H1 (cell line): ENCODE data around the gene TP63. TPM values are rescaled to one million over a fixed set of nuclear protein-coding genes. Genes with fewer than 3 reads are reported as not detected.

Experiments used
- CTCF ChIA-PET: fragments of 300-600 bp; sonication (Branson Sonifier 250); formaldehyde crosslinking; loops from one replicate; lab custom pipeline; 2021; ENCODE audit not compliant: partially characterized antibody; lab: Charles Lee
- POLR2A ChIA-PET: fragments of 300-600 bp; sonication (Branson Sonifier 250); formaldehyde crosslinking; loops from one replicate; lab custom pipeline; 2021; ENCODE audit warnings: inconsistent platforms; ENCODE audit not compliant: partially characterized antibody; lab: Charles Lee
- DNase-seq, 2 experiments: peaks; one replicate each; pipeline versions ENCODE4 v3.0.0 to v3.0.0-alpha.2; 2010 to 2022; ENCODE audit warnings: low spot score in 2 of 2, low read depth in 1 of 2, mixed read lengths in 1 of 2
- FAIRE-seq: peaks from 2 replicates; lab custom pipeline; 2011; peaks lifted over from hg19 to GRCh38; lab: Jason Lieb, UNC
- H2AFZ ChIP-seq: 2 replicates; pipeline ENCODE4 v1.8.1; 2012; ENCODE audit warnings: low read length, inconsistent platforms
- H2AK5ac ChIP-seq: 2 replicates; pipeline ENCODE4 v1.6.1; 2013; ENCODE audit warnings: low read depth, low read length
- H2BK120ac ChIP-seq: replicated peaks from 2 replicates; pipeline ENCODE3; 2013; ENCODE audit warnings: low read depth, low read length, inconsistent platforms
- H2BK12ac ChIP-seq: 2 replicates; pipeline ENCODE4 v1.6.1; 2013; ENCODE audit warnings: low read depth, low read length
- H2BK15ac ChIP-seq: 2 replicates; pipeline ENCODE4 v1.6.1; 2013; ENCODE audit warnings: low read length
- H2BK20ac ChIP-seq: 2 replicates; pipeline ENCODE4 v1.6.1; 2013; ENCODE audit warnings: low read length
- H2BK5ac ChIP-seq: 2 replicates; pipeline ENCODE4 v1.6.1; 2013; ENCODE audit warnings: low read depth, low read length
- H3K14ac ChIP-seq: 2 replicates; pipeline ENCODE4 v1.6.1; 2013; ENCODE audit warnings: inconsistent platforms; ENCODE audit not compliant: insufficient read length
- H3K18ac ChIP-seq: 2 replicates; pipeline ENCODE4 v1.6.1; 2013; ENCODE audit warnings: low read length; ENCODE audit errors: extremely low read depth
- H3K23ac ChIP-seq: 2 replicates; pipeline ENCODE4 v1.6.1; 2013; ENCODE audit warnings: inconsistent platforms; ENCODE audit not compliant: insufficient read length
- H3K23me2 ChIP-seq: 2 replicates; pipeline ENCODE4 v1.6.1; 2013; ENCODE audit warnings: low read depth, low read length
- H3K27ac ChIP-seq: 2 replicates; pipeline ENCODE4 v1.6.1; 2011; ENCODE audit warnings: low read depth, low read length, inconsistent platforms
- H3K27me3 ChIP-seq, 4 experiments: replicated peaks in 1 of 4; 1 replicate in 1 of 4; 2 replicates in 3 of 4; pipeline versions ENCODE4 v1.6.1 to v1.8.1; 2011 to 2013; ENCODE audit warnings: low read length in 3 of 4, mild to moderate bottlenecking in 3 of 4, inconsistent platforms in 2 of 4, mixed read lengths in 2 of 4, moderate library complexity in 1 of 4; ENCODE audit not compliant: control insufficient read depth in 3 of 4, insufficient read depth in 3 of 4; ENCODE audit errors: extremely low read depth in 1 of 4
- H3K36me3 ChIP-seq, 4 experiments: 2 replicates each; pipeline versions ENCODE4 v1.6.1 to v1.8.1; 2011 to 2013; ENCODE audit warnings: mild to moderate bottlenecking in 4 of 4, low read length in 3 of 4, moderate library complexity in 2 of 4, control low read depth in 1 of 4, inconsistent platforms in 1 of 4; ENCODE audit not compliant: insufficient read depth in 4 of 4, control insufficient read depth in 2 of 4
- H3K4ac ChIP-seq: replicated peaks from 2 replicates; pipeline ENCODE3; 2013; ENCODE audit warnings: low read length, low read depth, mixed read lengths, inconsistent platforms; ENCODE audit not compliant: insufficient read length
- H3K4me1 ChIP-seq, 4 experiments: replicated peaks in 1 of 4; 1 replicate in 1 of 4; 2 replicates in 3 of 4; pipeline versions ENCODE4 v1.6.1 to v1.8.1; 2011 to 2013; ENCODE audit warnings: low read length in 3 of 4, inconsistent platforms in 2 of 4, mixed read lengths in 1 of 4; ENCODE audit not compliant: insufficient read depth in 4 of 4, control insufficient read depth in 3 of 4
- H3K4me2 ChIP-seq, 2 experiments: 2 replicates each; pipeline versions ENCODE4 v1.6.1 to v1.8.1; 2011 to 2013; ENCODE audit warnings: low read depth in 2 of 2, low read length in 2 of 2, control low read depth in 1 of 2, inconsistent platforms in 1 of 2, mild to moderate bottlenecking in 1 of 2; ENCODE audit not compliant: insufficient read depth in 1 of 2
- H3K4me3 ChIP-seq, 4 experiments: fragments of 200-600, 300-600 bp in 1 of 4; sonication (generic), shearing (Covaris generic), sonication (Bioruptor Twin) in 1 of 4; 2 replicates each; pipeline versions ENCODE4 v1.5.1 to v1.8.1; 2011 to 2016; ENCODE audit warnings: low read length in 4 of 4, low read depth in 3 of 4, control low read depth in 2 of 4, inconsistent platforms in 2 of 4, mild to moderate bottlenecking in 2 of 4, mixed read lengths in 1 of 4, moderate library complexity in 1 of 4; ENCODE audit not compliant: insufficient read depth in 2 of 4; ENCODE audit errors: extremely low read depth in 1 of 4
- H3K56ac ChIP-seq: replicated peaks from 2 replicates; pipeline ENCODE3; 2013; ENCODE audit warnings: low read depth, mild to moderate bottlenecking, mixed read lengths, low read length, inconsistent platforms; ENCODE audit not compliant: insufficient read length
- H3K79me1 ChIP-seq: 2 replicates; pipeline ENCODE4 v1.6.1; 2013; ENCODE audit warnings: low read depth, low read length, control low read depth
- H3K79me2 ChIP-seq, 2 experiments: 2 replicates each; pipeline versions ENCODE4 v1.6.1 to v1.8.1; 2012 to 2013; ENCODE audit warnings: low read length in 2 of 2, mild to moderate bottlenecking in 2 of 2, inconsistent platforms in 1 of 2; ENCODE audit not compliant: insufficient read depth in 2 of 2, control insufficient read depth in 1 of 2
- H3K9ac ChIP-seq, 4 experiments: replicated peaks in 1 of 4; 1 replicate in 1 of 4; 2 replicates in 3 of 4; pipeline versions ENCODE4 v1.6.1 to v1.8.1; 2011 to 2013; ENCODE audit warnings: low read depth in 3 of 4, low read length in 3 of 4, control low read depth in 2 of 4, mild to moderate bottlenecking in 2 of 4, moderate library complexity in 2 of 4, inconsistent platforms in 1 of 4; ENCODE audit errors: extremely low read depth in 1 of 4
- H3K9me3 ChIP-seq, 2 experiments: 2 replicates each; pipeline versions ENCODE4 v1.6.1 to v1.8.1; 2012 to 2013; ENCODE audit warnings: mild to moderate bottlenecking in 2 of 2, moderate library complexity in 2 of 2, control low read depth in 1 of 2, inconsistent platforms in 1 of 2, low read depth in 1 of 2, low read length in 1 of 2, mixed read lengths in 1 of 2; ENCODE audit not compliant: insufficient read depth in 2 of 2
- H4K20me1 ChIP-seq, 2 experiments: replicated peaks in 1 of 2; 2 replicates each; pipeline versions ENCODE3 to v1.8.1; 2011 to 2013; ENCODE audit warnings: inconsistent platforms in 2 of 2, low read length in 2 of 2, mild to moderate bottlenecking in 1 of 2; ENCODE audit not compliant: insufficient read depth in 2 of 2, control insufficient read depth in 1 of 2
- H4K5ac ChIP-seq: 2 replicates; pipeline ENCODE4 v1.6.1; 2013; ENCODE audit warnings: low read length, low read depth, mixed read lengths, inconsistent platforms; ENCODE audit not compliant: insufficient read length
- H4K8ac ChIP-seq: 2 replicates; pipeline ENCODE4 v1.8.0; 2013; ENCODE audit warnings: mild to moderate bottlenecking, moderate library complexity, low read length, inconsistent platforms; ENCODE audit not compliant: insufficient read depth; ENCODE audit errors: extremely low read depth
- H4K91ac ChIP-seq: replicated peaks from 2 replicates; pipeline ENCODE3; 2013; ENCODE audit warnings: low read length, mixed read lengths, inconsistent platforms; ENCODE audit not compliant: insufficient read length
- ASH2L ChIP-seq: fragments of 200-600, 300-600 bp; sonication (generic); IDR thresholded peaks from one replicate; pipeline ENCODE4 v1.7.1; 2017; ENCODE audit warnings: low read length
- BCL11A ChIP-seq, 2 experiments: IDR thresholded peaks; one replicate each; pipeline ENCODE4 v1.6.1; 2011; ENCODE audit warnings: low read depth in 2 of 2, low read length in 2 of 2, mild to moderate bottlenecking in 2 of 2
- GTF2F1 ChIP-seq: IDR thresholded peaks from 2 replicates; pipeline ENCODE4 v1.6.1; 2012; ENCODE audit warnings: low read depth, low read length, improper control_type of control experiment, borderline replicate concordance
- KDM4A ChIP-seq: IDR thresholded peaks from one replicate; pipeline ENCODE4 v1.7.1; 2012; ENCODE audit warnings: low read depth, mild to moderate bottlenecking, moderate library complexity, low read length, inconsistent platforms; ENCODE audit not compliant: severe bottlenecking
- SAP30 ChIP-seq: fragments of 300-600 bp; sonication (generic); IDR thresholded peaks from 2 replicates; pipeline ENCODE4 v1.7.1; 2012; ENCODE audit warnings: low read length, moderate library complexity, mild to moderate bottlenecking, inconsistent platforms; ENCODE audit not compliant: insufficient read depth, insufficient replicate concordance
- SIN3A ChIP-seq, 2 experiments: IDR thresholded peaks in 1 of 2; conservative IDR thresholded peaks in 1 of 2; 2 replicates each; pipeline ENCODE4 v1.6.1; 2011 to 2012; ENCODE audit warnings: low read length in 2 of 2, improper control_type of control experiment in 1 of 2, low read depth in 1 of 2, mild to moderate bottlenecking in 1 of 2
- SIX5 ChIP-seq: IDR thresholded peaks from 2 replicates; pipeline ENCODE4 v1.6.1; 2011; ENCODE audit warnings: mild to moderate bottlenecking, low read depth, low read length
- SRF ChIP-seq: IDR thresholded peaks from 2 replicates; pipeline ENCODE4 v1.6.1; 2011; ENCODE audit warnings: mild to moderate bottlenecking, low read depth, low read length, moderate library complexity
- TCF12 ChIP-seq: IDR thresholded peaks from 2 replicates; pipeline ENCODE4 v1.6.1; 2011; ENCODE audit warnings: low read depth, mild to moderate bottlenecking, low read length
- WGBS, 2 experiments: shearing (Covaris generic) in 1 of 2; methylation state at CpG; one replicate each; pipeline versions ENCODE4 v1.1.6 to v1.1.7; 2013 to 2015; ENCODE audit warnings: low lambda C conversion rate in 2 of 2, mixed read lengths in 2 of 2, inconsistent platforms in 1 of 2, low coverage in 1 of 2, missing lambda C conversion rate in 1 of 2; ENCODE audit not compliant: insufficient replicate concordance in 2 of 2, insufficient coverage in 1 of 2, insufficient read length in 1 of 2; ENCODE audit errors: extremely low coverage in 1 of 2, missing lambda C conversion rate in 1 of 2; 5-methylcytosine and 5-hydroxymethylcytosine counted together
- polyA plus RNA-seq, 7 experiments: library from polyadenylated mRNA; depleted of rRNA in 3 of 7; stranded (reverse) in 5 of 7; unstranded in 2 of 7; fragments of >200 nt in 5 of 7; fragments of 200-250 nt in 2 of 7; gene quantifications; 1 replicate in 5 of 7; 2 replicates in 1 of 7; 4 replicates in 1 of 7; pipeline versions ENCODE4 v1.2.1 to v1.2.3, GENCODE V29; 2011 to 2013; ENCODE audit warnings: missing spikeins in 2 of 7, mixed read lengths in 2 of 7
- total RNA-seq: library from RNA; stranded (reverse); fragmentation: NEBNext Ultra II Directional; extraction: Animal tissue kit (Norgen Biotek cat#: 25700); gene quantifications from 2 replicates; pipeline ENCODE4 v1.2.1, GENCODE V29; 2021
- TF ChIP-seq, protein P1 (sequence below), 3 experiments: IDR thresholded peaks; 1 replicate in 2 of 3; 2 replicates in 1 of 3; pipeline versions ENCODE4 v1.5.1 to v1.6.1; 2011; ENCODE audit warnings: low read length in 3 of 3, mild to moderate bottlenecking in 3 of 3, inconsistent platforms in 2 of 3, low read depth in 1 of 3, moderate library complexity in 1 of 3; ENCODE audit not compliant: insufficient read depth in 1 of 3; ENCODE audit errors: control extremely low read depth in 1 of 3

The TP63 gene
- total and polyA plus RNA-seq, 2 of the 8 experiments (the other 6 are each of a cell fraction or from before 2014, with no cell fraction given) = not detected

- H4K91ac ChIP-seq = no peak overlapping the region
- H2AFZ ChIP-seq = no peak overlapping the region
- no peak overlapping the region for H3K9ac ChIP-seq
- DNase-seq (no peak), FAIRE-seq (no peak)
- no peak overlapping the region for H2BK12ac ChIP-seq
- no peak overlapping the region for H3K18ac ChIP-seq
- POLR2A ChIA-PET = no interaction called here
- H2AK5ac ChIP-seq = no peak overlapping the region
- H3K4me1 ChIP-seq = no peaks in the 10 kb centered on the region
- no peak overlapping the region for H3K23ac ChIP-seq
- no peaks in the 10 kb centered on the region for H3K79me1 ChIP-seq
- no peak overlapping the region for H2BK20ac ChIP-seq
- CTCF ChIA-PET = interaction anchor here (1.3 kb wide), 1 partner anchor 10 kb away, joined by 3 read pairs; no protein-coding TSS in a partner anchor
- no peak overlapping the region for H4K5ac ChIP-seq
- H3K36me3 ChIP-seq = no peaks in the 10 kb centered on the region
- H3K4me2 ChIP-seq = no peak overlapping the region
- no peak overlapping the region for H3K4me3 ChIP-seq
- H3K14ac ChIP-seq = no peak overlapping the region
- H2BK15ac ChIP-seq = no peak overlapping the region
- H3K27me3 ChIP-seq = no peaks in the 10 kb centered on the region
- no peaks in the 10 kb centered on the region for H3K79me2 ChIP-seq
- H3K9me3 ChIP-seq = no peaks in the 10 kb centered on the region
- H3K27ac ChIP-seq = no peak overlapping the region
- no peak overlapping the region for H2BK5ac ChIP-seq
- H4K20me1 ChIP-seq = no peaks in the 10 kb centered on the region
- 97% methylated on average over 4 of the region's 6 CpGs; no CpG with 5 or more reads in 1 of the 2 experiments for WGBS, 2 experiments
- H2BK120ac ChIP-seq = no peak overlapping the region
- H4K8ac ChIP-seq = no peak overlapping the region
- H3K56ac ChIP-seq = no peak overlapping the region
- H3K23me2 ChIP-seq = no peaks in the 10 kb centered on the region
- no peak overlapping the region for H3K4ac ChIP-seq
- TF ChIP-seq ASH2L (no peak), KDM4A (no peak), SIN3A (conservative IDR thresholded peaks at IDR 0.05 in 1 of 2, IDR thresholded peaks at IDR 0.05 in 1 of 2; ENCODE audit: low read depth in 1 of 2, low read length in 2 of 2) (no peak), SRF (no peak), SAP30 (no peak), GTF2F1 (no peak), BCL11A (IDR thresholded peaks at IDR 0.05; ENCODE audit: low read depth in 2 of 2, low read length in 2 of 2) (no peak), SIX5 (no peak), TCF12 (no peak)
- TF ChIP-seq, protein P1, sequence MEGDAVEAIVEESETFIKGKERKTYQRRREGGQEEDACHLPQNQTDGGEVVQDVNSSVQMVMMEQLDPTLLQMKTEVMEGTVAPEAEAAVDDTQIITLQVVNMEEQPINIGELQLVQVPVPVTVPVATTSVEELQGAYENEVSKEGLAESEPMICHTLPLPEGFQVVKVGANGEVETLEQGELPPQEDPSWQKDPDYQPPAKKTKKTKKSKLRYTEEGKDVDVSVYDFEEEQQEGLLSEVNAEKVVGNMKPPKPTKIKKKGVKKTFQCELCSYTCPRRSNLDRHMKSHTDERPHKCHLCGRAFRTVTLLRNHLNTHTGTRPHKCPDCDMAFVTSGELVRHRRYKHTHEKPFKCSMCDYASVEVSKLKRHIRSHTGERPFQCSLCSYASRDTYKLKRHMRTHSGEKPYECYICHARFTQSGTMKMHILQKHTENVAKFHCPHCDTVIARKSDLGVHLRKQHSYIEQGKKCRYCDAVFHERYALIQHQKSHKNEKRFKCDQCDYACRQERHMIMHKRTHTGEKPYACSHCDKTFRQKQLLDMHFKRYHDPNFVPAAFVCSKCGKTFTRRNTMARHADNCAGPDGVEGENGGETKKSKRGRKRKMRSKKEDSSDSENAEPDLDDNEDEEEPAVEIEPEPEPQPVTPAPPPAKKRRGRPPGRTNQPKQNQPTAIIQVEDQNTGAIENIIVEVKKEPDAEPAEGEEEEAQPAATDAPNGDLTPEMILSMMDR (IDR thresholded peaks at IDR 0.05; ENCODE audit: control extremely low read depth in 1 of 3, insufficient read depth in 1 of 3, low read depth in 1 of 3, low read length in 3 of 3) = no peak
These were observed 102.9 kb downstream of the TP63 start for GRCh38 chr3:189734061-189734460.
